DMS53 treated with DMSO at 0.1 percent for 48 hours (cell line): ENCODE data around the gene FGF14.

ENCODE experiments used
- DNase-seq: peaks from one replicate; lab custom pipeline; 2025; ENCODE audit not compliant: unreplicated experiment; lab: John Stamatoyannopoulos, UW

FGF14 gene

GRCh38 chr13:101739382-101740178 is 662.3 kb downstream of the FGF14 start:
- DNase-seq: no peak

DNA sequence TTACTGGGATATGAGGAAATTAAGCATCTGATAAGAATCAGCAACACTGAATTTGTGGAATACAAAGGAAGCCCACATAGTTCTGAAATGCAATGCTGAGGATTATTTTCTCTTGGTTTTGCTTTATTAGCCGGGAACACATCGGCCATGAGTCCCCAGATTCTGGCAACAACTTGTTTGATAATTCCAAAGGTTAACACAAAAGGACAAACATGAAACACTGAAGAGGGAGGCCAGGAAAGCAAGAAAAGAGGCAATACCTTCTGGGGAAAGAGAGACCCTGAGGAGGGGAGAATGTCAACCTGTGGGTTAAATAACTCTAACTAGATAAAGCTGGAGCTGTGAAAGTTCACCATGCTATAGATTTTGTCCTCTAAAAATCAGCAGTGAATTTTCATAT is 663.5 kb downstream of the FGF14 start:
- DNase-seq: no peak

GRCh38 chr13:101736566-101736965 is 665.3 kb downstream of the FGF14 start:
- DNase-seq: peak; percentile 22

DNA sequence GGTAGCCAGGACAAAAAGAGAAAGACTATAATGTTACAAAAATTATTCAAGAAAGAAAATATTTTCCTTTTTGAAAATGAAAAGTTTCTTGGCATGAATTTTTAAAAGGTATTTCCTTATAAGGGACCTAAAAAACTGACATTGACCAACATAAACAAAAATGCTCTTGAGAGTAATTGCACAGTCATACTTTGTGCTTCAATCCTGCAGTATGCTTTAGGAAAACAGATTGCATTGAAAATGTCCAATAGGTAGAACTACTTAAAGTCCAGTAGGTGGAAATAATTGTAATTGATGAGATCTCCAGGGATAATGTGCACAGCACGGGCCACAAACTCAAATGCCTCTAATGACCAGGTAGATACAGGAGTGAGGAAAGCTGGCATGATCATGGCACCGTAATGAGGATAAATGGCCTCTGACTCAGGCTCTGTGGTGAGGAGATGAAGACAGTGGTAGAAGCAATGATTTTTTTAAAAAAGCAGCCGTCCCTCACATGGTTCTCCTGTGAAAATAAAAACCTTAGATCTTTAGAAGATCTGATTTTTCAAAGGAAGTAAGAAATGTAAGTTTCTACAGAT is 671.3 kb downstream of the FGF14 start:
- no peak for DNase-seq

- DNase-seq: no peak
These were observed 673.2 kb downstream of the FGF14 start for GRCh38 chr13:101728615-101729014.

DNA sequence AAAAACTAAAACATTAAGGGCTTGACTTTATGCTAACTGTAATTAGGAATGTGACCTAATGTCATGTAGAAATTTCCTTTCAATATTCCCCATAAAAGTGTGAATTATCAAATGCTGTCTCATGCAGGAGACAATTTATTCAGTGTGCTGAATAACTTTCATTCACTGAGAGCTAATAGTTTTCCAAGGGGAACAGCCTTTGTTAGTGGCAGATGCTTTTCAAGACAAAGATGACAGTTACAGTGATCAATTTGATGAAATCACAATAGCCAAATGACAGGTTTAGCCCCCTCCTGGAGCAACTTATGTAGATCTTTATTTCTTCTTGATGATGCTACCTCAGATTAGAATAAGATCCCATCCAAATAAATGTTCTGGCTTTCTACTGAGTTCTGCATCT is 673.8 kb downstream of the FGF14 start:
- no peak for DNase-seq

DNA sequence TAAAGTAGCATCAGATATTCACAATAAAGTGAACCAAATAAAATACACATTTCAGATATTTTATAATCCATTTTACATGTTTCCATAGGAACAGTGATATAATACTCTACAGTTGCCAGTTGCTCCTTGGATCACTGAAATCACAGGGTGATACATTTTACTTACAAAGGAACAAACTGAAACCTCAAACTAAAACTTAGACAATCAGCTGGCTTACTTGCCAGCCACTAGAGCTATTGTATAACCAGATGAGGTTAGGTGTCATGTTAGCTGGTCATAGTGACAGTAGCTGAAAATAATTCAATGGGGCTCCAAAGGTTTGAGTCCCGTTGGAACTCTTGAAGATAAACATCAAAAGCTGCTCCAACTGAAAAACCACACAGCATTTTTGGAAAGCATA is 674.7 kb downstream of the FGF14 start:
- no peak for DNase-seq

GRCh38 chr13:101726681-101727080 is 675.2 kb downstream of the FGF14 start:
- no peak for DNase-seq

DNA sequence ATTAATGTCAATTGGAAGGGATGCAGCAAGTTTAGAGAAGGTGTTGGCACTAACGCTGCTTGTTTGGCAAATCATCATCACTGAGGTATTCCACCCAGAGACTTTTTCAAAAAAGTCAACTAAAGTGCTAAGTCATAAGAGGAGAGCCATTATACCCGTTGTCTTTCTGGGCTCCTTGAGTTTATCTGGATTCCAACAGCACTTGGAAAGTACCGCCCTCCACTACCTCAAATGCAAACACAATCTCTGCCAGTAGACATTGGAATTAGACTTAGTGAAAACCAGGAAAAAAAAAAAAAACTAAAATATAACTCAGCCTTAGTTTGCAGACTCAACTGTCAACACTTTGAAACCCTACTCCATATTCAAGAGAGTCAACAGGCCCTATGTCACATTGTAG is 683.4 kb downstream of the FGF14 start:
- no peak for DNase-seq

DNA sequence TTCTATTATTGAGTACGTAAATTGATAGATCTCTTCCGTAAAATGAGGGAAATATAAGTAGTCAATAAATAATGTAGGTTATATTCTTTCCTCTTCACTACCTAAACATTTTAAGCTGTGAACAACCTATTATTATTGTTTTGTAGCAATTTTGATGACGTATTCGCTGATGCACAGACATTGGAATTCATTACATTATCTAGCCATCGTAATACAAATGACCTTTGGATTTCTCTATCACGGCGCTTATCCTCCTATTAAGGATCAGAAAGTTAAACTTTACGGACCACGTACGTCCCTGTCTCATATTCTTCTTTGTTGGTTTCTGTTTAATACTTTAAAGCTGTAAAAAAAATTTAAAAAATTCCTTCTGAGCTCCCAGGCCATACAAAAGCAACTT is 684.5 kb downstream of the FGF14 start:
- DNase-seq: no peak

DNA sequence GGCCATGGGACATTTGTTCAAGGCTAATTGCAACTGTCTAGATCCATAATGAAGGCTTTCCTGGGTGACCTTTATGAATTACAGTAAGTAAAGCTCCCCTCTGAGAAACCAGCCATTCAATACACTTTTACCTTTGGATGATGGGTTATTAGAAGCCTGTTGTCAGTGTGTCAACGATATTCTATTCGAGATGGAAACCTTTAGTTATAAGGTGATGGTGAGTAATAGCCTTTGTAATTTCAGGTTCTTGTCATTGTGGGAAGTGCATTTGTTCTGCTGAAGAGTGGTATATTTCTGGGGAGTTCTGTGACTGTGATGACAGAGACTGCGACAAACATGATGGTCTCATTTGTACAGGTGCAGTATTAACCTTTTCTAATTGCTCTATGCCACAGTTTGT is 687.7 kb downstream of the FGF14 start:
- no peak for DNase-seq

DNA sequence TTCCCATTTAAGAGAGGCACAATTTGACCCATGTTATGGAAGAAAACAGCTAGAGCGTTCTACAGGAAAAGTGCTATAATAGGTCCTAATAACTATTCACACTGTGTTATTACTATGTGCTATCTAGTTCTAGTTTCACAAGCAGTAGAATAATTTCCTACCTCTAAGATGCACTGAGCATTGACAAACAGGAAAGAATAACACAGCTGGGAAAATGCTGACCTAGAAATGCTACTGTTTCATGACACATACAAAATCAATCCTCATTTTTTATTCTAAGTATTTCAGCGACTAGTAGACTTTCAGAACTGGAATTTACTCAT is 689.9 kb downstream of the FGF14 start:
- DNase-seq: no peak

GRCh38 chr13:101711307-101712025 is 690.4 kb downstream of the FGF14 start:
- no peak for DNase-seq

DNA sequence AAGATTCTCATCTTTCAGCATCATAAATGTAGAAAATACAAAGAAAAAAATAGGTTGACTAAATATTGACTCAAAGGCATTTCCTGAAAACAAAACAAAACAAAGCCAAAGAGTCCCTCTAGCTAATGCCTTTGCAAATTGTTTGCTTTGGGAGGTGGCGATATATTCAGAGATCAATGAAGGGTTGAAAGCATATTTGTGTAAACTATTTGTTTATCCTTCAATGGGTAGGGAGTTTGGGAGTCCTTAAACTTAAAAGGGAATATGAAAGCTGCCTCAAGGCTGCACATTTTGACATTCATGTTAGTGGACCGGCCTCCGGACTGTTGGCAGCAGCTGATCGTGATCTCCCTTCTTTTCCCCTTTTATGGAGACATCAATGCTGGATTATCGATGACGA is 691.9 kb downstream of the FGF14 start:
- peak; percentile 20 for DNase-seq

- DNase-seq: no peak
These were observed 693.7 kb downstream of the FGF14 start for GRCh38 chr13:101708115-101708514.

- no peak for DNase-seq
These were observed 694.2 kb downstream of the FGF14 start for GRCh38 chr13:101707659-101708058.

- no peak for DNase-seq
These were observed 695.2 kb downstream of the FGF14 start for GRCh38 chr13:101706651-101707050.

GRCh38 chr13:101703838-101704237 is 698.0 kb downstream of the FGF14 start:
- no peak for DNase-seq

- DNase-seq: no peak
These were observed 698.8 kb downstream of the FGF14 start for GRCh38 chr13:101703081-101703480.

DNA sequence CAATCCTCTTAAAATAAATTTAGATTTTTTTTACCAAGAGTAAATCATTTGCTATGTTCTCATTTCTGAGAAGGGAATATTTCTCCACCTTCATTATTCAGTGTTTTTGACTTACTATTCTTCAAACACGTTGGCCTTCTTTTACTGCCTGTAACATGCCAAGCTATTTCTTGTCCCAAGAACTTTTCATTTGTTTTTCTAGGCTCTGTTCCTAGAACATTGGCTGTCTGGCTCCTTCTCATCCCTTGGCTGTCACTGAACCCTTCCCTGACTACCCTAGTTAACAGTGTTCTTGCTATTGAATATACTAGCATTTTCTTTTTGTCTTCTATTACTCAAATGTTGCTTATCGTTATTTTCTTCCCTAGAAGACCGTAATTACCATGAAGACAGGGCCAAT is 701.2 kb downstream of the FGF14 start:
- no peak for DNase-seq

GRCh38 chr13:101698400-101698799 is 703.4 kb downstream of the FGF14 start:
- no peak for DNase-seq

DNA sequence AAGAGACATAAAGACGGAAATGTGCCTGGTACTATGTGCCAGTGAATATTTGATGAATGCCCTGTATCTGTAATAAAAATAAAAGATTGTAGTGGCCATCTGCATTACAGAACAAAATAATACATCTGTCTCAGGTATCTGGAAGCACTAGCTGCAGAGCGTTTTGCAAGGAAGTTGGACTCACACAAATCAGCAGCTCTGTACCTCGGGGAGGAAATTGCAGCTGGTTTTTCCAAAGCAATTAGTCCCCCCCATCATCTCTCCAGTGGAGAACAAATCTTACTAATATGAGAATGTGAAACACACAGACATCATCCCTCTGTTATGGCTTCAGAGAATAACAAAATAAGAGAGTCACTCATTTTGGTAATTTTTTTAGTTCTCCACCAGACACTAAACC is 704.1 kb downstream of the FGF14 start:
- no peak for DNase-seq
